ENCODE data around the gene SRP68. TPM values are rescaled to one million over a fixed set of nuclear protein-coding genes. Genes with fewer than 3 reads are reported as not detected.

SRP68 gene
- 17.3 and 32.3 TPM in 2 replicates for total RNA-seq (ENCODE audit: low replicate concordance)

DNA sequence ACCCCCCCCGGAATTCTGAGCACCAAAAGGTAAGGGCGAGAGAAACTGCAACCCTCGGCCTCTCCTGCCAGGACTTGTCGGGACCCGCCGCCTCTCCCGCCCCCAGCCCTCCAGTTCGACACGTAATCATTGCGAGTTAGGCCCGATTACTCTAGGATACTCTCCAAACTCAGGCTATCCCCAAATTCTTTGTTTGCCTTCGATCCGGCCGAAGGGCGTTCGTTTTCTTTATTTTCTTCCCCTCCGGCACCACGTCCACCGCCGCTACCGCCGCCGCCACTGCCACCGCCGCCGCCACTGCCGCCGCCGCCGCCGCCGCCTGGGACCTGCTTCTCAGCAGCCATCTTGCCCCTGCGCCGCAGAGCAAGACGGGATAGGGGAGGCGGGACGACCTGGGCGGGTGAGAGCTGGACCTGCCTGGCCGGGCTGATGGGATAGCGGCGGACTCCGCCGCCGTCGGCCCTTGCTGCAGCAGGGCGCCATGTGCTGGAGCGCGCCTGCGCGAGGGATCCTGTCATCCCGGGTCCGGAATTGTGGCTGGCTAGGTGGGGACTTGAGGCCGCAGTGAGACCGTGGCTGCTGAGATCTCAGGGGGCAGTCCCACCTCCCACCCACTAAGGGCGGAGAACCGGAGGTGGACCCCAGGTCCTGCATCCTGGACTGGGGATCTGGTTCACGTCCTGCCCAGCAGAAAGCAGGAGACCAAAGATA, at the start of gene SRP68:
Gene SRP68, minus strand, starts transcription at position 370 of the 711 bp plus-strand sequence. Its CDS starts 26 bp downstream, at position 344.
- TF ChIP-seq, protein P1, sequence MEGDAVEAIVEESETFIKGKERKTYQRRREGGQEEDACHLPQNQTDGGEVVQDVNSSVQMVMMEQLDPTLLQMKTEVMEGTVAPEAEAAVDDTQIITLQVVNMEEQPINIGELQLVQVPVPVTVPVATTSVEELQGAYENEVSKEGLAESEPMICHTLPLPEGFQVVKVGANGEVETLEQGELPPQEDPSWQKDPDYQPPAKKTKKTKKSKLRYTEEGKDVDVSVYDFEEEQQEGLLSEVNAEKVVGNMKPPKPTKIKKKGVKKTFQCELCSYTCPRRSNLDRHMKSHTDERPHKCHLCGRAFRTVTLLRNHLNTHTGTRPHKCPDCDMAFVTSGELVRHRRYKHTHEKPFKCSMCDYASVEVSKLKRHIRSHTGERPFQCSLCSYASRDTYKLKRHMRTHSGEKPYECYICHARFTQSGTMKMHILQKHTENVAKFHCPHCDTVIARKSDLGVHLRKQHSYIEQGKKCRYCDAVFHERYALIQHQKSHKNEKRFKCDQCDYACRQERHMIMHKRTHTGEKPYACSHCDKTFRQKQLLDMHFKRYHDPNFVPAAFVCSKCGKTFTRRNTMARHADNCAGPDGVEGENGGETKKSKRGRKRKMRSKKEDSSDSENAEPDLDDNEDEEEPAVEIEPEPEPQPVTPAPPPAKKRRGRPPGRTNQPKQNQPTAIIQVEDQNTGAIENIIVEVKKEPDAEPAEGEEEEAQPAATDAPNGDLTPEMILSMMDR (IDR thresholded peaks at IDR 0.05; ENCODE audit: insufficient read depth, low read length), result no peak
- DNase-seq (ENCODE audit: low read depth), result peak; percentile 85
- H3K4me3 ChIP-seq (ENCODE audit: low read depth, low read length), result peak within 1 kb of the TSS; percentile 98

DNA sequence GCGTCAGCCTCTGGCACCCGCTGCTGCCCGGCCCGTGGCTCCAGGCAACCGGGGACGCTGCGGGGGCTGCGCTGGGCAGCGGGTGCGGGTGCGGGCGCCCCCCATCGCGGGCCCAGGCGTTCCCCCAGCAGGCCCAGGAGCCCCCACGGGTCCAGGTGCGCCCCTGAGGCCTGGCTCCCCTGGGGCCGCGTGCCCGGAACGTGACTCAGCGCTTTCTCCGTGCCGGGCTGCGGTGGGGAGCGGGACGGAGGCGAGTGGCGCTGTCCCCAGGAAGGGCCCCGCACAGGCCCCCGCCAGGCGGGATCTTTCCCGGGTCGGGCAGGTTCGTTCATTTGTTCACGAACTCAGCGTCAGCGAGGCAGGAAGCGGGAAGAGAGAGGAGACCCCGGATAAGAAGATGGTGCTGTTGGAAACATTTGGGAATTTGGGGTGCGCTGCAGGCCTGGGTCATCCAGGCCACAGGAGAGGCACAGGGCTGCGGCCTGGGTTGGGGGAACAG, 49.7 kb upstream of the SRP68 start:
- peak overlapping the region; percentile 42 for H3K4me3 ChIP-seq (ENCODE audit: low read depth, low read length)
- TF ChIP-seq, protein P1 (IDR thresholded peaks at IDR 0.05; ENCODE audit: insufficient read depth, low read length), result no peak
- DNase-seq (ENCODE audit: low read depth), result no peak

DNA sequence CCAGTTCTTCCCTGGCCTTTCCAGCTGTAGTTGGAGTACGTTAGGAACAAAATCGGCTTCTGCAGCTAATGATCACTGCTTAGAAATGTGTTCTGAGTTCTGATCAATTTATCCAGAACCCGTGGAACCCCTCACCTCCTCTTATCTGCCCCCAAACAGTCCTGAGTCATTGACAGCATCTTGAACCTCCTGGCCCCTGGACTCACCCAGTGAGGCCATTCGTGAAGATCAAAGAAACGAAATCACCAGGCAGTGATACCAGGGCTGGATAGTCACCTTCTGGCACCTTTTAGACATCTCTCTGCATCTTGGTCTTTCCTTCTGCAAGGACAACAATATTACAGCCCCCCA, 48.3 kb upstream of the SRP68 start:
- H3K4me3 ChIP-seq (ENCODE audit: low read depth, low read length), result no peak overlapping the region
- TF ChIP-seq, protein P1 (IDR thresholded peaks at IDR 0.05; ENCODE audit: insufficient read depth, low read length), result no peak
- no peak for DNase-seq (ENCODE audit: low read depth)

DNA sequence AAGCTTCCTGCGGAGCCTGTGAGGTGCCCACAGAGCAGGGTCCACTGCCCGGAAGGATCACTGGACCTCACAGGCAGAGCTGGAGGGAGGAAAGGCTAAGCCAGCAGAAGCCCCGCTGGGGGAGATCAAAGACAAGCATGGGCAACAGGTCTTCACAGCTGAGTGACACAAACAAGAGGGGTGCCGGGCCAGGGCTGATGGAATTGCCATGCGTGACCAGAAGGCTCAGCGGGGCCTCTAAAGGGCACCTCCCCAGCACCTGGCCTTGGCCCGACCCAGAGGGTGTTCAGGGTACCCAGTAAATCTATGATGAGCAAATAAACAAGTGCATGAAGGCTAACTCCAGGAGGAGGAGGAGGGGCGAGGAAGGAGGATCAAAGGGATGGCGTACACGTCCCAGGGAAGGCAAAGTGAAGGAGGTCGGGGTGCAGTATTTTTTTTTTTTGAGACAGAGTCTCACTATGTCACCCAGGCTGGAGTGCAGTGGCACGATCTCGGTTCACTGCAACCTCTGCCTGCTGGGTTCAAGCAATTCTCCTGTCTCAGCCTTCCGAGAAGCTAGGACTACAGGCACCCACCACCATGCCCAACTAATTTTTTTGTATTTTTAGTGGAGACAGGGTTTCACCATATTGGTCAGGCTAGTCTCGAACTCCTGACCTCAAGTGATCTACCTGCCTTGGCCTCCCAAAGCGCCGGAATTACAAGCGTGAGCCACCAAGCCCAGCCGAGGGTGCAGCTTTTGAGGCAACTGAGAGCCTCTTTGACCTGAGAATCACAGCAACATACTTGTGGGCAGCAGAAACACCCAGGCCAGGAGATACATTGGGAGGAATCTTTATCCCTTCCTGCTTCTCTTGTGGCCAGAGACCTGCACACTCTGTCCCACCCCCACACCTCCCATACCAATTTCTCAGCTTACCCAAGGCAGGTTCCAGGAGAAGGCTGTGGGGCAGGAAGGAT, 47.4 kb upstream of the SRP68 start:
- no peak overlapping the region for H3K4me3 ChIP-seq (ENCODE audit: low read depth, low read length)
- no peak for DNase-seq (ENCODE audit: low read depth)
- TF ChIP-seq, protein P1 (IDR thresholded peaks at IDR 0.05; ENCODE audit: insufficient read depth, low read length), result no peak

DNA sequence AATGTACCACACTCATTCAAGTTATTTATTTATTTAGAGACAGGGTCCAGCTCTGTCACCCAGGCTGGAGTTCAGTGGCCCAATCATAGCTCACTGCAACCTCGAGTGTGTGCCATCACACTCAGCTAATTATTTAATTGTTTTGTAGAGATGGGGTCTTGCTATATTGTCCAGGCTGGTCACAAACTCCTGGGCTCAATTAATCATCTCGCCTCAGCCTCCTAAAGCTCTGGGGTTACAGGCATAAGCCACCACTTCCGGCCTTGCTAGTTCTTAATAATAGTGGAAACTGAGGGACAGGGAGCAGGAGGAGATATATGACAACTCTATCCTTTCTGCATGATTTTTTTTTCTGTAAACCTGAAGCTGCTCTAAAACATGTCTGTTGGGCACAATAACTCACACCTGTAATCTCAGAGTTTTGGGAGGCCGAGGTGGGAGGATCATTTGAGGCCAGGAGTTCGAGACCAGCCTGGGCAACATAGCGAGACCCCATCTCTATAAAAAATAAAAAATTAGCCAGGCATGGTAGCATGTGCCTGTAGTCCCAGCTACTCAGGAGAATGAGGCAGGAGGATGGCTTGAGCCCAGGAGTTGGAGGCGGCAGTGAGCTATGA, 42.9 kb upstream of the SRP68 start:
- DNase-seq (ENCODE audit: low read depth), result no peak
- no peak overlapping the region for H3K4me3 ChIP-seq (ENCODE audit: low read depth, low read length)
- TF ChIP-seq, protein P1 (IDR thresholded peaks at IDR 0.05; ENCODE audit: insufficient read depth, low read length), result no peak

DNA sequence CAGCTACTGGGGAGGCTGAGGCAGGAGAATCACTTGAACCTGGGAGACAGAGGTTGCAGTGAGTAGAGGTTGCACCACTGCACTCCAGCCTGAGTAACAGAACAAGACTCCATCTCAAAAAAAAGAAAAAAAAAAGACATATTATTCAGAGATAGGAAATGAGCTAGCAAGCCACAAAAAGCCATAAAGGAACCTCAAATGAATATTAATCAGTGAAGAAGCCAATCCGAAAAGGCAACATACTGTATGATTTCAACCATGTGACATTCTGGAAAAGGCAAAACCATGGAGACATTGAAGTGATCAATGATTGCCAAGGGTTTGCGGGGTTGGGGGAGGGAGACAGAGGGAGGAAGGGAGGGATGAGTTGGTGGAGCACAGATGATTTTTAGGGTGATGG, 39.6 kb upstream of the SRP68 start:
- no peak overlapping the region for H3K4me3 ChIP-seq (ENCODE audit: low read depth, low read length)
- no peak for DNase-seq (ENCODE audit: low read depth)
- TF ChIP-seq, protein P1 (IDR thresholded peaks at IDR 0.05; ENCODE audit: insufficient read depth, low read length), result no peak

Measured in fibroblast of the aortic adventitia (primary cell).